ENCODE data around the gene C2CD4D.
"Not testable (repeated sequence)": the region's sequence is repeated elsewhere in the genome, so short reads cannot be mapped to it uniquely, and the experiment has no call there.

The C2CD4D gene

GRCh38 chr1:151839457-151840403 lies at the start of gene C2CD4D:
Gene C2CD4D (minus strand): TSS chr1:151839820. CDS start chr1:151838989, 831 bp downstream.
- peak within 1 kb of the TSS; percentile 36 for H3K4me3 ChIP-seq (ENCODE audit: low read depth, low read length)
- TF ChIP-seq, protein P1, sequence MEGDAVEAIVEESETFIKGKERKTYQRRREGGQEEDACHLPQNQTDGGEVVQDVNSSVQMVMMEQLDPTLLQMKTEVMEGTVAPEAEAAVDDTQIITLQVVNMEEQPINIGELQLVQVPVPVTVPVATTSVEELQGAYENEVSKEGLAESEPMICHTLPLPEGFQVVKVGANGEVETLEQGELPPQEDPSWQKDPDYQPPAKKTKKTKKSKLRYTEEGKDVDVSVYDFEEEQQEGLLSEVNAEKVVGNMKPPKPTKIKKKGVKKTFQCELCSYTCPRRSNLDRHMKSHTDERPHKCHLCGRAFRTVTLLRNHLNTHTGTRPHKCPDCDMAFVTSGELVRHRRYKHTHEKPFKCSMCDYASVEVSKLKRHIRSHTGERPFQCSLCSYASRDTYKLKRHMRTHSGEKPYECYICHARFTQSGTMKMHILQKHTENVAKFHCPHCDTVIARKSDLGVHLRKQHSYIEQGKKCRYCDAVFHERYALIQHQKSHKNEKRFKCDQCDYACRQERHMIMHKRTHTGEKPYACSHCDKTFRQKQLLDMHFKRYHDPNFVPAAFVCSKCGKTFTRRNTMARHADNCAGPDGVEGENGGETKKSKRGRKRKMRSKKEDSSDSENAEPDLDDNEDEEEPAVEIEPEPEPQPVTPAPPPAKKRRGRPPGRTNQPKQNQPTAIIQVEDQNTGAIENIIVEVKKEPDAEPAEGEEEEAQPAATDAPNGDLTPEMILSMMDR (IDR thresholded peaks at IDR 0.05; ENCODE audit: borderline replicate concordance, insufficient read depth, low read depth, low read length), result no peak

- TF ChIP-seq, protein P1 (IDR thresholded peaks at IDR 0.05; ENCODE audit: borderline replicate concordance, insufficient read depth, low read depth, low read length), result peak; percentile 5; the same call in 1 of the 2 replicates
- no peak overlapping the region for H3K4me3 ChIP-seq (ENCODE audit: low read depth, low read length)
Measured at GRCh38 chr1:151888972-151889570, 49.5 kb upstream of the C2CD4D start.

DNA sequence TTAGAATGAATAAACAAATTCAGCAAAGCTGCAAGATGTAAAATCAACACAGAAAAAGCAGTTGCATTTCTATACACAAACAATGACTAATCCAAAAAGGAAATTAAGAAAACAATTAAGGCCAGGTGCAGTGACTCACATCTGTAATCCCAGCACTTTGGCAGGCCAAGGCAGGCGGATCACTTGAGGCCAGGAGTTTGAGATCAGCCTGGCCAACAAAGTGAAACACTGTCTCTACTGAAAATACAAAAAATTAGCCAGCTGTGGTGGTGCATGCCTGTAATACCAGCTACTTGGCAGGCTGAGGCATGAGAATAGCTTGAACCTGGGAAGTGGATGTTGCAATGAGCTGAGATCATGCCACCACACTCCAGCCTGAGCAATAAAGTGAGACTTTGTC lies 47.4 kb upstream of the C2CD4D start:
- TF ChIP-seq, protein P1 (IDR thresholded peaks at IDR 0.05; ENCODE audit: borderline replicate concordance, insufficient read depth, low read depth, low read length), result no peak
- H3K4me3 ChIP-seq (ENCODE audit: low read depth, low read length), result no peak overlapping the region

- no peak overlapping the region for H3K4me3 ChIP-seq (ENCODE audit: low read depth, low read length)
- TF ChIP-seq, protein P1 (IDR thresholded peaks at IDR 0.05; ENCODE audit: borderline replicate concordance, insufficient read depth, low read depth, low read length), result no peak
Measured at GRCh38 chr1:151885479-151885878, 45.9 kb upstream of the C2CD4D start.

- H3K4me3 ChIP-seq (ENCODE audit: low read depth, low read length), result not testable (repeated sequence)
Measured at GRCh38 chr1:151884879-151885278, 45.3 kb upstream of the C2CD4D start.

GRCh38 chr1:151884445-151884844 lies 44.8 kb upstream of the C2CD4D start:
- not testable (repeated sequence) for H3K4me3 ChIP-seq (ENCODE audit: low read depth, low read length)

GRCh38 chr1:151883898-151884297 lies 44.3 kb upstream of the C2CD4D start:
- not testable (repeated sequence) for H3K4me3 ChIP-seq (ENCODE audit: low read depth, low read length)

GRCh38 chr1:151882918-151883317 lies 43.3 kb upstream of the C2CD4D start:
- not testable (repeated sequence) for H3K4me3 ChIP-seq (ENCODE audit: low read depth, low read length)

GRCh38 chr1:151882466-151882865 lies 42.8 kb upstream of the C2CD4D start:
- TF ChIP-seq, protein P1 (IDR thresholded peaks at IDR 0.05; ENCODE audit: borderline replicate concordance, insufficient read depth, low read depth, low read length), result no peak
- H3K4me3 ChIP-seq (ENCODE audit: low read depth, low read length), result no peak overlapping the region
